Measurements from ENCODE around the gene OBP2B. TPM values are rescaled to one million over a fixed set of nuclear protein-coding genes. Genes with fewer than 3 reads are reported as not detected.
A peak's percentile ranks its signal among the peaks of the same experiment; 100 is the strongest.
"Not testable (repeated sequence)": the region's sequence is repeated elsewhere in the genome, so short reads cannot be mapped to it uniquely, and the experiment has no call there.

The OBP2B gene, protein sequence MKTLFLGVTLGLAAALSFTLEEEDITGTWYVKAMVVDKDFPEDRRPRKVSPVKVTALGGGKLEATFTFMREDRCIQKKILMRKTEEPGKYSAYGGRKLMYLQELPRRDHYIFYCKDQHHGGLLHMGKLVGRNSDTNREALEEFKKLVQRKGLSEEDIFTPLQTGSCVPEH
- total RNA-seq: not detected

DNA sequence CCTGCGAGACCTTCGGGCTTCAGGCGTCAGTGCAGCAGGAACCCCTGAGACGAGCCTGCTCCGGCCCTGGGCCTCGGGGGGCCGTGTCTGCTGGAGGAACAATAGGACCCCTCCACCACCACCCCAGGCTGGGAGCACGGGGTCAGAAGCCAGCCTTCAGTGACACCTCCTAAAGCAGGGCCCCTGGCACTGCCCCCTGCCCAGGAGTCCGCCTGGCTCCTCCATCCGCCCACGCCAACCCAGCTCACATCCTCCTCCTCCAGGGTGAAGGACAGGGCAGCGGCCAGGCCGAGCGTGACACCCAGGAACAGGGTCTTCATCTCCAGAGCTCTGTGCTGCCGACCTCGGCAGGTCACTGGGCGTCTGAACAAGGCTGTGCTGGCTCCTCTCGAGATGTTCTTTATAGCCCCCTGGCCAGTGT lies at the start of gene OBP2B:
Gene OBP2B (minus strand): TSS at position 371 of the 421 bp plus-strand sequence. CDS start 51 bp downstream, at position 320.
- DNase-seq (ENCODE audit: low spot score); H3K36me3 ChIP-seq; H3K27me3 ChIP-seq; H3K4me3 ChIP-seq; H3K27ac ChIP-seq; H3K4me1 ChIP-seq; H3K9me3 ChIP-seq: not testable (repeated sequence)

DNA sequence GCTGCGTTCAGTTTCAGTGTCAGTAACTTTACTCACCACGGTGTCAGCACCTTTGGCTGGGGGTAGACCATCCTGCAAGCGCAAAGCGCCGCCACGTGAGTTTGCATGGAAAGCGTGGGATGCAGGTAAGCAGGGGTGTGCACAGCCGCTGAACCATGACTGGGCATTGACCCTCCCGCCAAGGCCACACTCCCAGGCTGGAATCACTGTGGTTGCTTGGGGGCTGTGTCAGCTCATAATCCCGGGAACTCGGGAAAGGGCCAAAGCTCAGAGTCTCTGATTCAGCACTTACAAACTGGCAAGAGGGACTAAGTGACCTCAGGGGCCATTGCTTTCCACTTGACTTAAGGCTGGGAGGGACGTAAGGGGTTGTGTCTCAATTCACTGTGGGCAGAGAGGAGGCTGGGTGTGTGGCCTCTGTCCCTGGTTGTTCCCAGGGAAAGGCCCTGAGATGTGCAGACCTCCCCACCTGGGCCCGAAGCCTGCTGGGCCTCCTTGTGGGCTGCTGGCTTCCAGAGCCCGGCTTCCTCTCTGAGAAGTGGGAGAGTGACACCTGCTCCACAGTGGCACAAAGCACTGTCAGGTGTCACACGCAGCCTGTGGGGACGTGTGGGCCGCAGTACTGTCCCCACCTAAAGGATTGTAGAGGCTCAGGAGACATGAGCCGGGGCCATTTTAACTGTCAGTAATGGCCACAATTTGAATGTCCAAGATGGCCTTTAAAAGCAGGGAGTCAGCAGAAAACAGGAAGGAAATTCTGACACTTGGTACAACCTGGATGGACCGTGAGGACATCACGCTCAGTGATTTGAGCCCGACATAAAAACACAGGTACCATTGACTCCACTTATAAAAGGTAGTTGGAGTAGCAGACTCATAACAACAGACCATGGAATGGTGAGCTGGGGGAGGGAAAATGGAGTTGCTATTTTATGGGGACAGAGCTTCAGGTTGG lies 49.3 kb upstream of the OBP2B start:
- Histone ChIP-seq H3K4me3 (no peak overlapping the region), H3K27me3 (no peaks in the 10 kb centered on the region), H3K4me1 (peaks cover 0 to 21% of the 10 kb centered on the region in 2 donors), H3K27ac (no peak overlapping the region), H3K9me3 (no peaks in the 10 kb centered on the region), H3K36me3 (no peaks in the 10 kb centered on the region)
- TF ChIP-seq, protein P1, sequence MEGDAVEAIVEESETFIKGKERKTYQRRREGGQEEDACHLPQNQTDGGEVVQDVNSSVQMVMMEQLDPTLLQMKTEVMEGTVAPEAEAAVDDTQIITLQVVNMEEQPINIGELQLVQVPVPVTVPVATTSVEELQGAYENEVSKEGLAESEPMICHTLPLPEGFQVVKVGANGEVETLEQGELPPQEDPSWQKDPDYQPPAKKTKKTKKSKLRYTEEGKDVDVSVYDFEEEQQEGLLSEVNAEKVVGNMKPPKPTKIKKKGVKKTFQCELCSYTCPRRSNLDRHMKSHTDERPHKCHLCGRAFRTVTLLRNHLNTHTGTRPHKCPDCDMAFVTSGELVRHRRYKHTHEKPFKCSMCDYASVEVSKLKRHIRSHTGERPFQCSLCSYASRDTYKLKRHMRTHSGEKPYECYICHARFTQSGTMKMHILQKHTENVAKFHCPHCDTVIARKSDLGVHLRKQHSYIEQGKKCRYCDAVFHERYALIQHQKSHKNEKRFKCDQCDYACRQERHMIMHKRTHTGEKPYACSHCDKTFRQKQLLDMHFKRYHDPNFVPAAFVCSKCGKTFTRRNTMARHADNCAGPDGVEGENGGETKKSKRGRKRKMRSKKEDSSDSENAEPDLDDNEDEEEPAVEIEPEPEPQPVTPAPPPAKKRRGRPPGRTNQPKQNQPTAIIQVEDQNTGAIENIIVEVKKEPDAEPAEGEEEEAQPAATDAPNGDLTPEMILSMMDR (IDR thresholded peaks at IDR 0.05): no peak
- DNase-seq (ENCODE audit: low spot score): no peak

DNA sequence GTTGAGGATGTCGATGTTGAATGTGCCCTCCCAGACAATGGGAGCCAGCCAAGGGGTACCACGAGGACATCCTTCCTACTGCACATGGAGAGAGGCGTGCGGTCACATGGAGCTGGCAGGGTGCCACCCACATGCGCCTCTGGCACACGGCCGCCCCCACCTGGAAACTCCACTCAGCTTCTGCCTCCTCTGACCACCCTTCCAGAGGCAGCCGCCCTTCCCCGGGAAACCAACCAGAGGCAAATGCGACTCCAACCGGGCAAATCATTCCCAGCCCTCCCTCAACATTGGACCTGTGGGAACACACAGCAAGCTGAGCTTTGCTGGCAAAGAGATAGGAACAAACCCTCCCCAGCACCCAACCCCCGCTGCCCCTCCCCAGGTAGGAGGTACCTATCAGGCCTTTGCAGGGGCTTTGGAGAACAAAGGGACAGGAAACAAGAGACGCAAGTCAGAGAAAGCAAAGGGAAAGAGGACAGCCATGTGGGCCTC lies 48.5 kb upstream of the OBP2B start:
- TF ChIP-seq, protein P1 (IDR thresholded peaks at IDR 0.05): peak in 1 of 2 donors; percentile 27
- Histone ChIP-seq H3K27ac (peak overlapping the region in 1 of 2 donors; percentile 40), H3K27me3 (no peaks in the 10 kb centered on the region), H3K4me3 (no peak overlapping the region), H3K4me1 (peaks cover 0 to 21% of the 10 kb centered on the region in 2 donors), H3K9me3 (no peaks in the 10 kb centered on the region), H3K36me3 (no peaks in the 10 kb centered on the region)
- no peak for DNase-seq (ENCODE audit: low spot score)

DNA sequence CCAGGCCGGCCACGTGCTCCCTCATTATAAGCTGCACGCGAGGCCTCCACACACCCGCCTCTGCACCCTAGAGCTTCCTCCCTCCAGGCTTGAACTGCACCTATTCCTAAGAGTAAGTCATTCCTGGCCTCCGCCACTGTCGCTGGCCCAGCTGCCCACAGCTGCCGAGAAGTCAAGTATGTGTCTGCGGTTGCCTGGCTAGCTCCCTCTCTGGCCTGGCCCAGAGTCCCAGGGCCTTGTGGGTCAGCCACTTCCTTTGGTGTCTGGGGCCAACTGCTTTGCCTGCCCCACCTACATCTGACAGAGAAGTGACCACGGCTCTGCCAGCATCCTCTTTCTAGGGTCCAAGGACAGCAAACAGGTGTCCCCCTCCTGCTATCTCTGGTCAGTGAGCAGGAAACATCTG lies 47.6 kb upstream of the OBP2B start:
- peaks cover 0 to 25% of the 10 kb centered on the region in 2 donors for H3K4me1 ChIP-seq
- no peak for DNase-seq (ENCODE audit: low spot score)
- no peaks in the 10 kb centered on the region for H3K9me3 ChIP-seq
- no peaks in the 10 kb centered on the region for H3K27me3 ChIP-seq
- H3K4me3 ChIP-seq: no peak overlapping the region
- TF ChIP-seq, protein P1 (IDR thresholded peaks at IDR 0.05): no peak
- no peaks in the 10 kb centered on the region for H3K36me3 ChIP-seq
- peak overlapping the region in 1 of 2 donors; percentile 40 for H3K27ac ChIP-seq

DNA sequence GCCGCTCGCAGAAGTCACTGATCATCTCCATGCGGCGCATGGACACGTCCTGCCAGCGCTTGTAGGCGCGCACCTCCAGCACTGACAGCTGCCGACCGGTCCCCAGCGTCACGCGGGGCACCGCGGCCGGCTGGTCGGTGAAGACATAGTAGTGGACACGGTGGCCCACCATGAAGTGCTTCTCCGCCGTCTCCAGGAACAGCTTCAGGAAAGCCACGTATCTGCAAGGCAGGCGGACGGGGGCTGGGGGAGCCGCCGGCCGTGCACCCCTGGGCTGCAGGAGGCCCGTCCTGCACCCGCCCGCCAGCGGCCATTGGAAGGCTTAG lies 47.0 kb upstream of the OBP2B start:
- Histone ChIP-seq H3K4me1 (peaks cover 0 to 25% of the 10 kb centered on the region in 2 donors), H3K27ac (no peak overlapping the region), H3K36me3 (no peaks in the 10 kb centered on the region), H3K4me3 (no peak overlapping the region), H3K27me3 (no peaks in the 10 kb centered on the region), H3K9me3 (no peaks in the 10 kb centered on the region)
- TF ChIP-seq, protein P1 (IDR thresholded peaks at IDR 0.05): no peak
- DNase-seq (ENCODE audit: low spot score): no peak
